ENCODE results near the gene GULP1.

The GULP1 gene

DNA sequence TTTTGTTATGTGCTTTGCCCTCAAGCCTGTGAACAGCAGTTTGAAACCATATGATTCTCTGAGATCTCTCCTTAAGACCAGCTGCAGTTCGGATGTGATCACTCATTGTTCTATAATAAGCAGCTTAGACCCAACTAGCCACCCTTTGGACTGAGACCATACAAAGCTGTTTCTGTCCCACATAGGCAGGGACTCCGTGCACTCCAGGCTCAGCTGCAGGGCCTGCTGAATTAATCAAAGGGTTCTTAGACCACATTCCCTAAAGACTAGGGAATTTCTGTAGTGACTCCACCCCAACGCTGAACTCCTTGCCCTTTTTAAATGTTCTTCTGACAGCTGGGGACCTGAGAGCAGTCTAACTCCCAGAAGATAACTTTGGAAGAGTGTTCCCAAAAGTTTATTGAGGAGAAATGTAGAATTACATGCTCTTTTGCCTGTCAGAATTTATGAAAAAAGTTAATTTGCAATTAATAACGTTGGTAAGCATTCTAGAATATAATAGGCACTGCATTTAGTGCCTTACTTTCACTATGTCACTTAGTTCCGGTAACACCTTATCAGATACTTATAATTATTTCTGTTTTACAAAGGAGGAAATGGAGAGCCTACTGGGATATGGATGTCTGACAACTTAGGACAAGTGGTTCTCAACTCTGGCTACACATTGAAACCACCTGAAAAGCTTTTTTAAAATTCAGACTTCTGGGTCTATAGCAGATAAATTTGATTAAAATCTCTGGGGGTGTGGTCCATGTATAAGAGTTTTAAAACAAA, 42.3 kb downstream of the GULP1 start:
- Histone ChIP-seq H3K4me1 (ENCODE audit: control insufficient read depth, low read length) (no peaks in the 10 kb centered on the region), H3K4me3 (ENCODE audit: low read length) (no peak overlapping the region), H3K9me3 (ENCODE audit: control insufficient read depth, insufficient read depth, low read length) (no peaks in the 10 kb centered on the region), H3K9me2 (replicated peaks; ENCODE audit: control insufficient read depth, low read length) (no peaks in the 10 kb centered on the region), H3K79me2 (ENCODE audit: control insufficient read depth, low read length) (no peaks in the 10 kb centered on the region), H3K4me2 (ENCODE audit: low read length) (no peak overlapping the region), H3K36me3 (ENCODE audit: control insufficient read depth, low read length) (no peaks in the 10 kb centered on the region), H3K27me3 (ENCODE audit: control insufficient read depth, low read length) (no peaks in the 10 kb centered on the region), H3F3A (ENCODE audit: control insufficient read depth, insufficient read depth) (no peaks in the 10 kb centered on the region), H4K20me1 (ENCODE audit: control insufficient read depth, insufficient read depth, low read depth, low read length) (no peaks in the 10 kb centered on the region), H3K27ac (ENCODE audit: low read depth, low read length) (no peak overlapping the region)
- TF ChIP-seq EZH2phosphoT487 (IDR thresholded peaks at IDR 0.05; ENCODE audit: borderline replicate concordance, low read length) = no peak
- TF ChIP-seq, protein P1, sequence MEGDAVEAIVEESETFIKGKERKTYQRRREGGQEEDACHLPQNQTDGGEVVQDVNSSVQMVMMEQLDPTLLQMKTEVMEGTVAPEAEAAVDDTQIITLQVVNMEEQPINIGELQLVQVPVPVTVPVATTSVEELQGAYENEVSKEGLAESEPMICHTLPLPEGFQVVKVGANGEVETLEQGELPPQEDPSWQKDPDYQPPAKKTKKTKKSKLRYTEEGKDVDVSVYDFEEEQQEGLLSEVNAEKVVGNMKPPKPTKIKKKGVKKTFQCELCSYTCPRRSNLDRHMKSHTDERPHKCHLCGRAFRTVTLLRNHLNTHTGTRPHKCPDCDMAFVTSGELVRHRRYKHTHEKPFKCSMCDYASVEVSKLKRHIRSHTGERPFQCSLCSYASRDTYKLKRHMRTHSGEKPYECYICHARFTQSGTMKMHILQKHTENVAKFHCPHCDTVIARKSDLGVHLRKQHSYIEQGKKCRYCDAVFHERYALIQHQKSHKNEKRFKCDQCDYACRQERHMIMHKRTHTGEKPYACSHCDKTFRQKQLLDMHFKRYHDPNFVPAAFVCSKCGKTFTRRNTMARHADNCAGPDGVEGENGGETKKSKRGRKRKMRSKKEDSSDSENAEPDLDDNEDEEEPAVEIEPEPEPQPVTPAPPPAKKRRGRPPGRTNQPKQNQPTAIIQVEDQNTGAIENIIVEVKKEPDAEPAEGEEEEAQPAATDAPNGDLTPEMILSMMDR (IDR thresholded peaks at IDR 0.05; ENCODE audit: low read depth, low read length, poor library complexity, severe bottlenecking) = no peak

DNA sequence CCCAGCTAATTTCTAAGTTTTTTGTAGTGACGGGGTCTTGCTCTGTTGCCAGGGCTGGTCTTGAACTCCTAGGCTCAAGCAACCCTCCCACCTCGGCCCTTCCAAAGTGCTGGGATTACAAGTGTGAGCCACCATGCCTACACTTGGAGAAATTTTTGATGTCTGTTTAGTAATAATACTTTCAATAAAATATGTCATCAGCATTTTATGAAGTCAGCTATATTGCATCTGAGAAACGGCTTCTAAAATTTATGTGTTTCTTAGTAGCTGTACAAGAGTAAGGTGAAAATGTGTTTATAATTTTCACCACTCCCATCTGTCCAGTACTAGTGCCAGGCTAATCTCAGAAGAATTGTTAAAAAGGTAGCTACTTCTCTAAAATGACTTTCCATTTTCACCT, 46.8 kb downstream of the GULP1 start:
- TF ChIP-seq EZH2phosphoT487 (IDR thresholded peaks at IDR 0.05; ENCODE audit: borderline replicate concordance, low read length) = no peak
- TF ChIP-seq, protein P1 (IDR thresholded peaks at IDR 0.05; ENCODE audit: low read depth, low read length, poor library complexity, severe bottlenecking) = no peak
- no peaks in the 10 kb centered on the region for H3K9me3 ChIP-seq (ENCODE audit: control insufficient read depth, insufficient read depth, low read length)
- no peaks in the 10 kb centered on the region for H3K27me3 ChIP-seq (ENCODE audit: control insufficient read depth, low read length)
- no peaks in the 10 kb centered on the region for H4K20me1 ChIP-seq (ENCODE audit: control insufficient read depth, insufficient read depth, low read depth, low read length)
- no peak overlapping the region for H3K4me3 ChIP-seq (ENCODE audit: low read length)
- H3K4me2 ChIP-seq (ENCODE audit: low read length) = no peak overlapping the region
- no peaks in the 10 kb centered on the region for H3K36me3 ChIP-seq (ENCODE audit: control insufficient read depth, low read length)
- no peaks in the 10 kb centered on the region for H3F3A ChIP-seq (ENCODE audit: control insufficient read depth, insufficient read depth)
- H3K4me1 ChIP-seq (ENCODE audit: control insufficient read depth, low read length) = no peaks in the 10 kb centered on the region
- H3K9me2 ChIP-seq (replicated peaks; ENCODE audit: control insufficient read depth, low read length) = no peaks in the 10 kb centered on the region
- H3K27ac ChIP-seq (ENCODE audit: low read depth, low read length) = no peak overlapping the region
- H3K79me2 ChIP-seq (ENCODE audit: control insufficient read depth, low read length) = no peaks in the 10 kb centered on the region

DNA sequence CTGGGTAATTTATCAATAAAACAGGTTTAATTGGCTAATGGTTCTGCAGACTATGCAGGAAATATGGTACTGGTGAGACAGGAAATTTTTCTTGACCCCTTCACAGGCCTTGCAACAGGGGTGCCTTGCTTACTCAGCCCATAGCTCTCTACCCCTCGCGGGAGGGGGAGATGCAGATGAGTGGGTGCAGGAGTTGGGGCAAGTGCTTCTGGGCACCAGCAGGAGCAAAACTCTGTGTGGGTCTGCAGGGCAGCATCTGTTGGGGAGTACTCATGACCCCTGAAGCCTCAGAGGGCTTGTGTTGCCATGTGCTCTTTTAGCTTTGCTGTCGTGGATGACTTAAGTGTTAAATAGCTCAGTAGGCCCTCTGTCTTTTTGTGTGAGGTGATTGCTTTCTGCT, 48.6 kb downstream of the GULP1 start:
- no peaks in the 10 kb centered on the region for H3K4me1 ChIP-seq (ENCODE audit: control insufficient read depth, low read length)
- H3K4me2 ChIP-seq (ENCODE audit: low read length) = no peak overlapping the region
- no peaks in the 10 kb centered on the region for H3K79me2 ChIP-seq (ENCODE audit: control insufficient read depth, low read length)
- no peaks in the 10 kb centered on the region for H4K20me1 ChIP-seq (ENCODE audit: control insufficient read depth, insufficient read depth, low read depth, low read length)
- no peaks in the 10 kb centered on the region for H3K36me3 ChIP-seq (ENCODE audit: control insufficient read depth, low read length)
- no peaks in the 10 kb centered on the region for H3F3A ChIP-seq (ENCODE audit: control insufficient read depth, insufficient read depth)
- H3K27me3 ChIP-seq (ENCODE audit: control insufficient read depth, low read length) = no peaks in the 10 kb centered on the region
- TF ChIP-seq, protein P1 (IDR thresholded peaks at IDR 0.05; ENCODE audit: low read depth, low read length, poor library complexity, severe bottlenecking) = no peak
- TF ChIP-seq EZH2phosphoT487 (IDR thresholded peaks at IDR 0.05; ENCODE audit: borderline replicate concordance, low read length) = no peak
- H3K4me3 ChIP-seq (ENCODE audit: low read length) = no peak overlapping the region
- no peak overlapping the region for H3K27ac ChIP-seq (ENCODE audit: low read depth, low read length)
- H3K9me2 ChIP-seq (replicated peaks; ENCODE audit: control insufficient read depth, low read length) = no peaks in the 10 kb centered on the region
- no peaks in the 10 kb centered on the region for H3K9me3 ChIP-seq (ENCODE audit: control insufficient read depth, insufficient read depth, low read length)
